Smooth muscle cell (in vitro differentiated cells): Measurements from ENCODE around the gene ELOF1. TPM values are rescaled to one million over a fixed set of nuclear protein-coding genes. Genes with fewer than 3 reads are reported as not detected.

Experiments used
- DNase-seq: peaks from one replicate; lab custom pipeline; 2025; ENCODE audit not compliant: unreplicated experiment; lab: John Stamatoyannopoulos, UW
- H2AFZ ChIP-seq: fragments of 200-600 bp; sonication (generic); 2 replicates; pipeline ENCODE4 v1.6.0; 2016; ENCODE audit warnings: antibody characterized with exemption, low read depth, mild to moderate bottlenecking
- H3F3A ChIP-seq: fragments of 200-600 bp; sonication (generic); 2 replicates; pipeline ENCODE4 v1.6.0; 2017; ENCODE audit warnings: antibody characterized with exemption, low read depth
- H3K27ac ChIP-seq: fragments of 200-600 bp; sonication (generic); 2 replicates; pipeline ENCODE4 v1.5.1; 2016; ENCODE audit warnings: low read depth, mild to moderate bottlenecking
- H3K27me3 ChIP-seq: fragments of 200-600 bp; sonication (generic); 2 replicates; pipeline ENCODE4 v1.6.1; 2016; ENCODE audit warnings: low read depth, mild to moderate bottlenecking
- H3K36me3 ChIP-seq: fragments of 200-600 bp; sonication (generic); 2 replicates; pipeline ENCODE4 v1.5.1; 2016; ENCODE audit warnings: low read depth
- H3K4me1 ChIP-seq: fragments of 200-600 bp; sonication (generic); 2 replicates; pipeline ENCODE4 v1.5.1; 2016; ENCODE audit warnings: low read depth
- H3K4me2 ChIP-seq: fragments of 200-600 bp; sonication (generic); 2 replicates; pipeline ENCODE4 v1.6.0; 2016; ENCODE audit warnings: mild to moderate bottlenecking
- H3K4me3 ChIP-seq: fragments of 200-600 bp; sonication (generic); 2 replicates; pipeline ENCODE4 v1.5.1; 2016; ENCODE audit warnings: mild to moderate bottlenecking
- H3K79me2 ChIP-seq: fragments of 200-600 bp; sonication (generic); 2 replicates; pipeline ENCODE4 v1.6.0; 2016; ENCODE audit warnings: low read depth, mild to moderate bottlenecking
- H3K9ac ChIP-seq: fragments of 200-600 bp; sonication (generic); 2 replicates; pipeline ENCODE4 v1.6.0; 2016; ENCODE audit warnings: low read depth
- H3K9me3 ChIP-seq: fragments of 200-600 bp; sonication (generic); replicated peaks from 2 replicates; pipeline ENCODE4 v1.5.1; 2016; ENCODE audit warnings: low read depth
- H4K20me1 ChIP-seq: fragments of 200-600 bp; sonication (generic); 2 replicates; pipeline ENCODE4 v1.6.0; 2016; ENCODE audit warnings: low read depth
- CTCF ChIP-seq: fragments of 200-600 bp; sonication (generic); IDR thresholded peaks from 2 replicates; pipeline ENCODE4 v1.5.1; 2017; ENCODE audit warnings: borderline replicate concordance, mild to moderate bottlenecking, antibody characterized with exemption; ENCODE audit not compliant: insufficient read depth, poor library complexity, severe bottlenecking
- WGBS: methylation state at CpG from one replicate; pipeline ENCODE4 v1.1.7; 2016; ENCODE audit warnings: low lambda C conversion rate; 5-methylcytosine and 5-hydroxymethylcytosine counted together
- polyA plus RNA-seq: library from polyadenylated mRNA; unstranded; fragments of >200 nt; fragmentation: Nextera tagmentation; extraction: Ambion mirVana; gene quantifications from 2 replicates; pipeline ENCODE4 v1.2.1, GENCODE V29; 2016
- total RNA-seq: library from RNA; depleted of rRNA; stranded (reverse); fragments of >200 nt; gene quantifications from 2 replicates; pipeline ENCODE4 v1.2.3, GENCODE V29; 2014

Gene ELOF1
- total and polyA plus RNA-seq, 2 experiments from 2014 or later, result 18.6 to 71.4 TPM

GRCh38 chr19:11519138-11519537, 39.9 kb downstream of the ELOF1 start:
- Histone ChIP-seq H3K79me2 (no peaks in the 10 kb centered on the region), H3K4me2 (no peak overlapping the region), H3K27ac (no peak overlapping the region), H3K9ac (no peak overlapping the region), H3K9me3 (no peaks in the 10 kb centered on the region), H4K20me1 (no peaks in the 10 kb centered on the region), H2AFZ (no peak overlapping the region), H3F3A (no peaks in the 10 kb centered on the region), H3K4me3 (no peak overlapping the region), H3K36me3 (no peaks in the 10 kb centered on the region), H3K27me3 (no peaks in the 10 kb centered on the region), H3K4me1 (no peaks in the 10 kb centered on the region)
- WGBS, result 96% methylated on average over 9 of the region's 9 CpGs
- DNase-seq, result no peak
- no peak for TF ChIP-seq CTCF

- Histone ChIP-seq H3K27ac (no peak overlapping the region), H3K9ac (no peak overlapping the region), H3K9me3 (no peaks in the 10 kb centered on the region), H2AFZ (no peak overlapping the region), H4K20me1 (no peaks in the 10 kb centered on the region), H3K36me3 (no peaks in the 10 kb centered on the region), H3K27me3 (no peaks in the 10 kb centered on the region), H3K4me1 (no peaks in the 10 kb centered on the region), H3F3A (no peaks in the 10 kb centered on the region), H3K79me2 (no peaks in the 10 kb centered on the region), H3K4me2 (no peak overlapping the region), H3K4me3 (no peak overlapping the region)
- WGBS, result 94% methylated on average over 20 of the region's 20 CpGs
- DNase-seq, result no peak
- no peak for TF ChIP-seq CTCF
Measured at GRCh38 chr19:11513946-11514345, 45.1 kb downstream of the ELOF1 start.

GRCh38 chr19:11510444-11510843, 48.6 kb downstream of the ELOF1 start:
- no peak for DNase-seq
- H2AFZ ChIP-seq, result no peak overlapping the region
- WGBS, result 95% methylated on average over 8 of the region's 8 CpGs
- H3K27me3 ChIP-seq, result no peaks in the 10 kb centered on the region
- H3K9ac ChIP-seq, result no peak overlapping the region
- no peak for TF ChIP-seq CTCF
- no peaks in the 10 kb centered on the region for H3K9me3 ChIP-seq
- no peaks in the 10 kb centered on the region for H3K79me2 ChIP-seq
- no peaks in the 10 kb centered on the region for H3K36me3 ChIP-seq
- H3F3A ChIP-seq, result no peaks in the 10 kb centered on the region
- no peak overlapping the region for H3K4me3 ChIP-seq
- H3K27ac ChIP-seq, result no peak overlapping the region
- no peaks in the 10 kb centered on the region for H4K20me1 ChIP-seq
- peaks cover 6% of the 10 kb centered on the region for H3K4me1 ChIP-seq
- H3K4me2 ChIP-seq, result no peak overlapping the region

- Histone ChIP-seq H3K27me3 (no peaks in the 10 kb centered on the region), H3K36me3 (no peaks in the 10 kb centered on the region), H2AFZ (no peak overlapping the region), H3K4me3 (no peak overlapping the region), H3K9me3 (no peaks in the 10 kb centered on the region), H3F3A (no peaks in the 10 kb centered on the region), H3K4me1 (peaks cover 6% of the 10 kb centered on the region), H3K4me2 (no peak overlapping the region), H4K20me1 (no peaks in the 10 kb centered on the region), H3K9ac (no peak overlapping the region), H3K27ac (no peak overlapping the region), H3K79me2 (no peaks in the 10 kb centered on the region)
- TF ChIP-seq CTCF, result no peak
- no peak for DNase-seq
- 92% methylated on average over 18 of the region's 18 CpGs for WGBS
Measured at GRCh38 chr19:11507370-11508078, 51.5 kb downstream of the ELOF1 start.
